HG02884 (cell line): ENCODE data around the gene MBP.
"Not testable (repeated sequence)": the region's sequence is repeated elsewhere in the genome, so short reads cannot be mapped to it uniquely, and the experiment has no call there.

ENCODE experiments used
- ATAC-seq: cut with Tn5 transposase; IDR thresholded peaks from one replicate; pipeline ENCODE4 v1.9.1; 2021; ENCODE audit warnings: mild to moderate bottlenecking, moderate library complexity; ENCODE audit not compliant: unreplicated experiment

MBP gene

GRCh38 chr18:76958692-76959341 lies 173.8 kb downstream of the MBP start:
- no peak for ATAC-seq

GRCh38 chr18:76957384-76958355 lies 174.9 kb downstream of the MBP start:
- no peak for ATAC-seq

- no peak for ATAC-seq
Measured at GRCh38 chr18:76956648-76957047, 175.9 kb downstream of the MBP start.

- no peak for ATAC-seq
Measured at GRCh38 chr18:76955524-76956170, 176.9 kb downstream of the MBP start.

- ATAC-seq, result no peak
Measured at GRCh38 chr18:76953583-76954233, 178.9 kb downstream of the MBP start.

- no peak for ATAC-seq
Measured at GRCh38 chr18:76953156-76953555, 179.4 kb downstream of the MBP start.

- ATAC-seq, result no peak
Measured at GRCh38 chr18:76952747-76953146, 179.8 kb downstream of the MBP start.

- ATAC-seq, result no peak
Measured at GRCh38 chr18:76951456-76952247, 180.9 kb downstream of the MBP start.

GRCh38 chr18:76948345-76948744 lies 184.2 kb downstream of the MBP start:
- ATAC-seq, result no peak

GRCh38 chr18:76944346-76944745 lies 188.2 kb downstream of the MBP start:
- ATAC-seq, result not testable (repeated sequence)

GRCh38 chr18:76943542-76944339 lies 188.8 kb downstream of the MBP start:
- ATAC-seq, result no peak

GRCh38 chr18:76941284-76941683 lies 191.3 kb downstream of the MBP start:
- no peak for ATAC-seq

GRCh38 chr18:76938619-76939018 lies 194.0 kb downstream of the MBP start:
- no peak for ATAC-seq

- ATAC-seq, result no peak
Measured at GRCh38 chr18:76937597-76937996, 195.0 kb downstream of the MBP start.

GRCh38 chr18:76936877-76937276 lies 195.7 kb downstream of the MBP start:
- ATAC-seq, result no peak

- ATAC-seq, result no peak
Measured at GRCh38 chr18:76935722-76936337, 196.8 kb downstream of the MBP start.

GRCh38 chr18:76932026-76932819 lies 200.4 kb downstream of the MBP start:
- no peak for ATAC-seq

- ATAC-seq, result no peak
Measured at GRCh38 chr18:76931171-76931570, 201.4 kb downstream of the MBP start.
